ENCODE results near the gene E4F1.

DNA sequence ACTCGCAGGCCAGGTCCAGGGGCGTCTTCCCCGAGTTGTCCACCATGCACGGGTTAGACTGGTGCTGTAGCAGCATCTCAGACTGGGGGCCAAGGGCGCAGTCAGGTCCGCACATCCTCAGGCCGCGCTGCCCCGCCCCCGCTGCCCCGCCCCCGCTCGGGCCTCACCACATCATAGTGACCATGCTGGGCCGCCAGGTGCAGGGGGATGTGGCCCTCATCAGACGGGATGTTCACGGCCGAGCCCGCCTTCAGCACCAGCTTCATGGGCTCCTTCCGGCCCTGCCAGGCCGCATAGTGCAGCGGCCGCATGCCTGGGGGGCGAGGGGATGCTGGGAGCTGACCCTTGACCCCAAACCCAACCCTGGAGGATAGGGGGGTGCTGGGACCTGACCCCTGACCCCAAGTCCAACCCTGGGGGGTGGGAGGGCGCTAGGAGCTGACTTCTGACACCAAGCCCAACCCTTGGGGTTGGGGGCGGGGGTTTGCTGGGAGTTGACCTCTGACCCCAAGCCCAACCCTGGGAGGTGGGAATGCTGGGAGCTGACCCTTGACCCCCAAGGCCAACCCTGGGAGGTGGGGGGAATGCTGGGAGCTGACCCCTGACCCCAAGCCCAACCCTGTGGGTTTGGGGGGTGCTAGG lies 34.0 kb upstream of the E4F1 start:
- TF ChIP-seq, protein P1, sequence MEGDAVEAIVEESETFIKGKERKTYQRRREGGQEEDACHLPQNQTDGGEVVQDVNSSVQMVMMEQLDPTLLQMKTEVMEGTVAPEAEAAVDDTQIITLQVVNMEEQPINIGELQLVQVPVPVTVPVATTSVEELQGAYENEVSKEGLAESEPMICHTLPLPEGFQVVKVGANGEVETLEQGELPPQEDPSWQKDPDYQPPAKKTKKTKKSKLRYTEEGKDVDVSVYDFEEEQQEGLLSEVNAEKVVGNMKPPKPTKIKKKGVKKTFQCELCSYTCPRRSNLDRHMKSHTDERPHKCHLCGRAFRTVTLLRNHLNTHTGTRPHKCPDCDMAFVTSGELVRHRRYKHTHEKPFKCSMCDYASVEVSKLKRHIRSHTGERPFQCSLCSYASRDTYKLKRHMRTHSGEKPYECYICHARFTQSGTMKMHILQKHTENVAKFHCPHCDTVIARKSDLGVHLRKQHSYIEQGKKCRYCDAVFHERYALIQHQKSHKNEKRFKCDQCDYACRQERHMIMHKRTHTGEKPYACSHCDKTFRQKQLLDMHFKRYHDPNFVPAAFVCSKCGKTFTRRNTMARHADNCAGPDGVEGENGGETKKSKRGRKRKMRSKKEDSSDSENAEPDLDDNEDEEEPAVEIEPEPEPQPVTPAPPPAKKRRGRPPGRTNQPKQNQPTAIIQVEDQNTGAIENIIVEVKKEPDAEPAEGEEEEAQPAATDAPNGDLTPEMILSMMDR (IDR thresholded peaks at IDR 0.05) = no peak
- TF ChIP-seq ZFX (IDR thresholded peaks at IDR 0.05; ENCODE audit: borderline replicate concordance) = no peak

All from 22Rv1 (cell line).